H1 (cell line): ENCODE data around the gene TMEM245. TPM values are rescaled to one million over a fixed set of nuclear protein-coding genes. Genes with fewer than 3 reads are reported as not detected.

Experiments used
- CTCF ChIA-PET: fragments of 300-600 bp; sonication (Branson Sonifier 250); formaldehyde crosslinking; loops from one replicate; lab custom pipeline; 2021; ENCODE audit not compliant: partially characterized antibody; lab: Charles Lee
- POLR2A ChIA-PET: fragments of 300-600 bp; sonication (Branson Sonifier 250); formaldehyde crosslinking; loops from one replicate; lab custom pipeline; 2021; ENCODE audit warnings: inconsistent platforms; ENCODE audit not compliant: partially characterized antibody; lab: Charles Lee
- DNase-seq, 2 experiments: peaks; one replicate each; pipeline versions ENCODE4 v3.0.0 to v3.0.0-alpha.2; 2010 to 2022; ENCODE audit warnings: low spot score in 2 of 2, low read depth in 1 of 2, mixed read lengths in 1 of 2
- FAIRE-seq: peaks from 2 replicates; lab custom pipeline; 2011; peaks lifted over from hg19 to GRCh38; lab: Jason Lieb, UNC
- H2AFZ ChIP-seq: 2 replicates; pipeline ENCODE4 v1.8.1; 2012; ENCODE audit warnings: low read length, inconsistent platforms
- H2AK5ac ChIP-seq: 2 replicates; pipeline ENCODE4 v1.6.1; 2013; ENCODE audit warnings: low read depth, low read length
- H2BK120ac ChIP-seq: replicated peaks from 2 replicates; pipeline ENCODE3; 2013; ENCODE audit warnings: low read depth, low read length, inconsistent platforms
- H2BK12ac ChIP-seq: 2 replicates; pipeline ENCODE4 v1.6.1; 2013; ENCODE audit warnings: low read depth, low read length
- H2BK15ac ChIP-seq: 2 replicates; pipeline ENCODE4 v1.6.1; 2013; ENCODE audit warnings: low read length
- H2BK20ac ChIP-seq: 2 replicates; pipeline ENCODE4 v1.6.1; 2013; ENCODE audit warnings: low read length
- H2BK5ac ChIP-seq: 2 replicates; pipeline ENCODE4 v1.6.1; 2013; ENCODE audit warnings: low read depth, low read length
- H3K14ac ChIP-seq: 2 replicates; pipeline ENCODE4 v1.6.1; 2013; ENCODE audit warnings: inconsistent platforms; ENCODE audit not compliant: insufficient read length
- H3K18ac ChIP-seq: 2 replicates; pipeline ENCODE4 v1.6.1; 2013; ENCODE audit warnings: low read length; ENCODE audit errors: extremely low read depth
- H3K23ac ChIP-seq: 2 replicates; pipeline ENCODE4 v1.6.1; 2013; ENCODE audit warnings: inconsistent platforms; ENCODE audit not compliant: insufficient read length
- H3K23me2 ChIP-seq: 2 replicates; pipeline ENCODE4 v1.6.1; 2013; ENCODE audit warnings: low read depth, low read length
- H3K27ac ChIP-seq: 2 replicates; pipeline ENCODE4 v1.6.1; 2011; ENCODE audit warnings: low read depth, low read length, inconsistent platforms
- H3K27me3 ChIP-seq, 4 experiments: replicated peaks in 1 of 4; 1 replicate in 1 of 4; 2 replicates in 3 of 4; pipeline versions ENCODE4 v1.6.1 to v1.8.1; 2011 to 2013; ENCODE audit warnings: low read length in 3 of 4, mild to moderate bottlenecking in 3 of 4, inconsistent platforms in 2 of 4, mixed read lengths in 2 of 4, moderate library complexity in 1 of 4; ENCODE audit not compliant: control insufficient read depth in 3 of 4, insufficient read depth in 3 of 4; ENCODE audit errors: extremely low read depth in 1 of 4
- H3K36me3 ChIP-seq, 4 experiments: 2 replicates each; pipeline versions ENCODE4 v1.6.1 to v1.8.1; 2011 to 2013; ENCODE audit warnings: mild to moderate bottlenecking in 4 of 4, low read length in 3 of 4, moderate library complexity in 2 of 4, control low read depth in 1 of 4, inconsistent platforms in 1 of 4; ENCODE audit not compliant: insufficient read depth in 4 of 4, control insufficient read depth in 2 of 4
- H3K4ac ChIP-seq: replicated peaks from 2 replicates; pipeline ENCODE3; 2013; ENCODE audit warnings: low read length, low read depth, mixed read lengths, inconsistent platforms; ENCODE audit not compliant: insufficient read length
- H3K4me1 ChIP-seq, 4 experiments: replicated peaks in 1 of 4; 1 replicate in 1 of 4; 2 replicates in 3 of 4; pipeline versions ENCODE4 v1.6.1 to v1.8.1; 2011 to 2013; ENCODE audit warnings: low read length in 3 of 4, inconsistent platforms in 2 of 4, mixed read lengths in 1 of 4; ENCODE audit not compliant: insufficient read depth in 4 of 4, control insufficient read depth in 3 of 4
- H3K4me2 ChIP-seq, 2 experiments: 2 replicates each; pipeline versions ENCODE4 v1.6.1 to v1.8.1; 2011 to 2013; ENCODE audit warnings: low read depth in 2 of 2, low read length in 2 of 2, control low read depth in 1 of 2, inconsistent platforms in 1 of 2, mild to moderate bottlenecking in 1 of 2; ENCODE audit not compliant: insufficient read depth in 1 of 2
- H3K4me3 ChIP-seq, 4 experiments: fragments of 200-600, 300-600 bp in 1 of 4; sonication (generic), shearing (Covaris generic), sonication (Bioruptor Twin) in 1 of 4; 2 replicates each; pipeline versions ENCODE4 v1.5.1 to v1.8.1; 2011 to 2016; ENCODE audit warnings: low read length in 4 of 4, low read depth in 3 of 4, control low read depth in 2 of 4, inconsistent platforms in 2 of 4, mild to moderate bottlenecking in 2 of 4, mixed read lengths in 1 of 4, moderate library complexity in 1 of 4; ENCODE audit not compliant: insufficient read depth in 2 of 4; ENCODE audit errors: extremely low read depth in 1 of 4
- H3K56ac ChIP-seq: replicated peaks from 2 replicates; pipeline ENCODE3; 2013; ENCODE audit warnings: low read depth, mild to moderate bottlenecking, mixed read lengths, low read length, inconsistent platforms; ENCODE audit not compliant: insufficient read length
- H3K79me1 ChIP-seq: 2 replicates; pipeline ENCODE4 v1.6.1; 2013; ENCODE audit warnings: low read depth, low read length, control low read depth
- H3K79me2 ChIP-seq, 2 experiments: 2 replicates each; pipeline versions ENCODE4 v1.6.1 to v1.8.1; 2012 to 2013; ENCODE audit warnings: low read length in 2 of 2, mild to moderate bottlenecking in 2 of 2, inconsistent platforms in 1 of 2; ENCODE audit not compliant: insufficient read depth in 2 of 2, control insufficient read depth in 1 of 2
- H3K9ac ChIP-seq, 4 experiments: replicated peaks in 1 of 4; 1 replicate in 1 of 4; 2 replicates in 3 of 4; pipeline versions ENCODE4 v1.6.1 to v1.8.1; 2011 to 2013; ENCODE audit warnings: low read depth in 3 of 4, low read length in 3 of 4, control low read depth in 2 of 4, mild to moderate bottlenecking in 2 of 4, moderate library complexity in 2 of 4, inconsistent platforms in 1 of 4; ENCODE audit errors: extremely low read depth in 1 of 4
- H3K9me3 ChIP-seq, 2 experiments: 2 replicates each; pipeline versions ENCODE4 v1.6.1 to v1.8.1; 2012 to 2013; ENCODE audit warnings: mild to moderate bottlenecking in 2 of 2, moderate library complexity in 2 of 2, control low read depth in 1 of 2, inconsistent platforms in 1 of 2, low read depth in 1 of 2, low read length in 1 of 2, mixed read lengths in 1 of 2; ENCODE audit not compliant: insufficient read depth in 2 of 2
- H4K20me1 ChIP-seq, 2 experiments: replicated peaks in 1 of 2; 2 replicates each; pipeline versions ENCODE3 to v1.8.1; 2011 to 2013; ENCODE audit warnings: inconsistent platforms in 2 of 2, low read length in 2 of 2, mild to moderate bottlenecking in 1 of 2; ENCODE audit not compliant: insufficient read depth in 2 of 2, control insufficient read depth in 1 of 2
- H4K5ac ChIP-seq: 2 replicates; pipeline ENCODE4 v1.6.1; 2013; ENCODE audit warnings: low read length, low read depth, mixed read lengths, inconsistent platforms; ENCODE audit not compliant: insufficient read length
- H4K8ac ChIP-seq: 2 replicates; pipeline ENCODE4 v1.8.0; 2013; ENCODE audit warnings: mild to moderate bottlenecking, moderate library complexity, low read length, inconsistent platforms; ENCODE audit not compliant: insufficient read depth; ENCODE audit errors: extremely low read depth
- H4K91ac ChIP-seq: replicated peaks from 2 replicates; pipeline ENCODE3; 2013; ENCODE audit warnings: low read length, mixed read lengths, inconsistent platforms; ENCODE audit not compliant: insufficient read length
- CEBPB ChIP-seq: IDR thresholded peaks from 2 replicates; pipeline ENCODE4 v1.6.1; 2012; ENCODE audit warnings: low read depth, low read length
- EP300 ChIP-seq, 2 experiments: IDR thresholded peaks; 1 replicate in 1 of 2; 2 replicates in 1 of 2; pipeline ENCODE4 v1.6.1; 2011 to 2012; ENCODE audit warnings: low read depth in 2 of 2, low read length in 2 of 2, mild to moderate bottlenecking in 2 of 2, borderline replicate concordance in 1 of 2, inconsistent platforms in 1 of 2, moderate library complexity in 1 of 2
- NANOG ChIP-seq: IDR thresholded peaks from 2 replicates; pipeline ENCODE4 v1.6.1; 2011; ENCODE audit warnings: low read length, low read depth, mild to moderate bottlenecking, inconsistent platforms; ENCODE audit not compliant: insufficient read depth, poor library complexity, severe bottlenecking
- POLR2AphosphoS5 ChIP-seq: IDR thresholded peaks from 2 replicates; pipeline ENCODE4 v1.6.1; 2011; ENCODE audit warnings: low read depth, low read length
- POU5F1 ChIP-seq: IDR thresholded peaks from 2 replicates; pipeline ENCODE4 v1.6.1; 2011; ENCODE audit warnings: low read depth, mild to moderate bottlenecking, low read length, moderate library complexity
- RNF2 ChIP-seq: fragments of 200-900, 300-1000 bp; sonication (generic); IDR thresholded peaks from 2 replicates; pipeline ENCODE4 v1.7.1; 2016; ENCODE audit warnings: borderline replicate concordance, low read depth, mild to moderate bottlenecking, antibody characterized with exemption, low read length; ENCODE audit not compliant: poor library complexity, severe bottlenecking; ENCODE audit errors: missing control alignments
- SP1 ChIP-seq: IDR thresholded peaks from 2 replicates; pipeline ENCODE4 v1.6.1; 2011; ENCODE audit warnings: low read depth, low read length
- SUZ12 ChIP-seq: fragments of 200-600 bp; sonication (generic); IDR thresholded peaks from 2 replicates; pipeline ENCODE4 v1.6.1; 2012; ENCODE audit warnings: mild to moderate bottlenecking, inconsistent platforms, low read length, moderate library complexity, mixed read lengths
- TAF1 ChIP-seq: IDR thresholded peaks from 2 replicates; pipeline ENCODE4 v1.6.1; 2011; ENCODE audit warnings: mild to moderate bottlenecking, low read depth, low read length
- TAF7 ChIP-seq: optimal IDR thresholded peaks from 2 replicates; pipeline ENCODE3; 2011; ENCODE audit warnings: low read depth, mild to moderate bottlenecking, inconsistent platforms, low read length, moderate library complexity, borderline replicate concordance
- TCF12 ChIP-seq: IDR thresholded peaks from 2 replicates; pipeline ENCODE4 v1.6.1; 2011; ENCODE audit warnings: low read depth, mild to moderate bottlenecking, low read length
- WGBS, 2 experiments: shearing (Covaris generic) in 1 of 2; methylation state at CpG; one replicate each; pipeline versions ENCODE4 v1.1.6 to v1.1.7; 2013 to 2015; ENCODE audit warnings: low lambda C conversion rate in 2 of 2, mixed read lengths in 2 of 2, inconsistent platforms in 1 of 2, low coverage in 1 of 2, missing lambda C conversion rate in 1 of 2; ENCODE audit not compliant: insufficient replicate concordance in 2 of 2, insufficient coverage in 1 of 2, insufficient read length in 1 of 2; ENCODE audit errors: extremely low coverage in 1 of 2, missing lambda C conversion rate in 1 of 2; 5-methylcytosine and 5-hydroxymethylcytosine counted together
- polyA plus RNA-seq, 7 experiments: library from polyadenylated mRNA; depleted of rRNA in 3 of 7; stranded (reverse) in 5 of 7; unstranded in 2 of 7; fragments of >200 nt in 5 of 7; fragments of 200-250 nt in 2 of 7; gene quantifications; 1 replicate in 5 of 7; 2 replicates in 1 of 7; 4 replicates in 1 of 7; pipeline versions ENCODE4 v1.2.1 to v1.2.3, GENCODE V29; 2011 to 2013; ENCODE audit warnings: missing spikeins in 2 of 7, mixed read lengths in 2 of 7
- total RNA-seq: library from RNA; stranded (reverse); fragmentation: NEBNext Ultra II Directional; extraction: Animal tissue kit (Norgen Biotek cat#: 25700); gene quantifications from 2 replicates; pipeline ENCODE4 v1.2.1, GENCODE V29; 2021
- TF ChIP-seq, protein P1 (sequence below): IDR thresholded peaks from 2 replicates; pipeline ENCODE4 v1.6.1; 2011; ENCODE audit warnings: low read length, improper control_type of control experiment

TMEM245 gene
- total and polyA plus RNA-seq, 2 of the 8 experiments (the other 6 are each of a cell fraction or from before 2014, with no cell fraction given) = 44.3 to 45.8 TPM

GRCh38 chr9:109164042-109164441, 44.3 kb upstream of the TMEM245 start:
- Histone ChIP-seq H2AFZ (no peak overlapping the region), H3K4ac (no peak overlapping the region), H3K4me2 (no peak overlapping the region), H2BK5ac (no peak overlapping the region), H3K9me3 (peaks cover 6% of the 10 kb centered on the region in 2 experiments; a peak in 3 of 4 replicates), H3K23me2 (peaks cover 6% of the 10 kb centered on the region; the same call in 1 of the 2 replicates), H4K20me1 (no peaks in the 10 kb centered on the region), H3K4me1 (peaks cover 0 to 2% (median 0%) of the 10 kb centered on the region in 4 experiments; a peak in 2 of 7 replicates), H2AK5ac (no peak overlapping the region), H2BK15ac (no peak overlapping the region), H3K27ac (no peak overlapping the region), H3K27me3 (peaks cover 6 to 23% (median 18%) of the 10 kb centered on the region in 4 experiments), H2BK120ac (no peak overlapping the region), H2BK12ac (no peak overlapping the region), H3K18ac (no peak overlapping the region), H3K79me2 (no peaks in the 10 kb centered on the region), H4K91ac (no peak overlapping the region), H3K36me3 (no peaks in the 10 kb centered on the region; a peak in 1 of 8 replicates), H3K23ac (no peak overlapping the region), H3K56ac (no peak overlapping the region), H4K8ac (no peak overlapping the region), H3K79me1 (no peaks in the 10 kb centered on the region), H3K4me3 (no peak overlapping the region), H4K5ac (no peak overlapping the region), H3K14ac (no peak overlapping the region), H2BK20ac (no peak overlapping the region), H3K9ac (no peak overlapping the region)
- WGBS, 2 experiments = 78% methylated on average over 5 of the region's 5 CpGs; no CpG with 5 or more reads in 1 of the 2 experiments
- DNase-seq = no peak
- POLR2A ChIA-PET = no interaction called here
- no peak for FAIRE-seq
- CTCF ChIA-PET = interaction anchor here (0.7 to 1.3 kb wide), 2 partner anchors 43 to 199 kb away, joined by 3 read pairs; no protein-coding TSS in a partner anchor
- TF ChIP-seq POLR2AphosphoS5 = no peak
- no peak for TF ChIP-seq RNF2
- TF ChIP-seq SP1 = no peak
- TF ChIP-seq, protein P1, sequence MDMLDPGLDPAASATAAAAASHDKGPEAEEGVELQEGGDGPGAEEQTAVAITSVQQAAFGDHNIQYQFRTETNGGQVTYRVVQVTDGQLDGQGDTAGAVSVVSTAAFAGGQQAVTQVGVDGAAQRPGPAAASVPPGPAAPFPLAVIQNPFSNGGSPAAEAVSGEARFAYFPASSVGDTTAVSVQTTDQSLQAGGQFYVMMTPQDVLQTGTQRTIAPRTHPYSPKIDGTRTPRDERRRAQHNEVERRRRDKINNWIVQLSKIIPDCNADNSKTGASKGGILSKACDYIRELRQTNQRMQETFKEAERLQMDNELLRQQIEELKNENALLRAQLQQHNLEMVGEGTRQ = no peak
- no peak for TF ChIP-seq POU5F1
- TF ChIP-seq EP300 (IDR thresholded peaks at IDR 0.05; ENCODE audit: borderline replicate concordance in 1 of 2, low read depth in 2 of 2, low read length in 2 of 2) = no peak
- TF ChIP-seq TCF12 = no peak
- no peak for TF ChIP-seq CEBPB
- TF ChIP-seq SUZ12 = no peak
- no peak for TF ChIP-seq NANOG
- no peak for TF ChIP-seq TAF7
- no peak for TF ChIP-seq TAF1
